HEK293 (cell line): Measurements from ENCODE around the gene DMBX1.

Source experiments
- CTCF ChIA-PET: fragments of 350-600 bp; formaldehyde crosslinking; extraction: SDS; loops from one replicate; lab custom pipeline; 2021; ENCODE audit warnings: antibody characterized with exemption; lab: Yijun Ruan, JAX
- POLR2A ChIA-PET: fragments of 300-600 bp; formaldehyde crosslinking; extraction: SDS; loops from one replicate; lab custom pipeline; 2020; ENCODE audit warnings: antibody characterized with exemption, inconsistent platforms; lab: Yijun Ruan, JAX
- H3K27ac ChIP-seq: fragments of 200-500 bp; sonication (Bioruptor generic); 2 replicates; pipeline ENCODE4 v1.5.1; 2014; ENCODE audit warnings: low read depth, low read length, control low read depth, inconsistent platforms; ENCODE audit errors: extremely low read depth
- H3K36me3 ChIP-seq, 2 experiments: fragments of 200-500 bp in 1 of 2; sonication (Bioruptor generic) in 1 of 2; 1 replicate in 1 of 2; 2 replicates in 1 of 2; pipeline ENCODE4 v1.5.1; 2014 to 2017; ENCODE audit warnings: inconsistent platforms in 2 of 2, low read length in 2 of 2; ENCODE audit not compliant: control insufficient read depth in 2 of 2, insufficient read depth in 1 of 2
- H3K4me1 ChIP-seq: fragments of 200-500 bp; sonication (Bioruptor generic); 2 replicates; pipeline ENCODE4 v1.5.1; 2014; ENCODE audit warnings: mild to moderate bottlenecking, low read length, inconsistent platforms; ENCODE audit not compliant: control insufficient read depth, insufficient read depth
- H3K4me3 ChIP-seq: 2 replicates; pipeline ENCODE4 v1.5.1; 2011; ENCODE audit warnings: low read depth, mild to moderate bottlenecking, control low read depth, low read length, moderate library complexity
- H3K9me3 ChIP-seq: fragments of 200-500 bp; sonication (Bioruptor generic); 2 replicates; pipeline ENCODE4 v1.5.1; 2014; ENCODE audit warnings: low read depth, low read length, inconsistent platforms; ENCODE audit not compliant: control insufficient read depth, insufficient read depth
- GFI1B ChIP-seq: fragments of 450-650 bp; formaldehyde crosslinking; IDR thresholded peaks from 2 replicates; pipeline ENCODE4 v1.5.1; 2016; ENCODE audit warnings: missing biosample characterization, missing genetic modification characterization
- GLI2 ChIP-seq: fragments of 450-650 bp; formaldehyde crosslinking; IDR thresholded peaks from 2 replicates; pipeline ENCODE4; 2017; ENCODE audit warnings: missing biosample characterization, missing genetic modification characterization, low read depth, borderline replicate concordance
- HOXC10 ChIP-seq: sonication (generic); formaldehyde crosslinking; IDR thresholded peaks from 2 replicates; pipeline ENCODE4 v1.8.1; 2023; ENCODE audit warnings: mild to moderate bottlenecking, missing genetic modification reagents
- PATZ1 ChIP-seq: fragments of 450-650 bp; formaldehyde crosslinking; IDR thresholded peaks from 2 replicates; pipeline ENCODE4 v1.5.1; 2016; ENCODE audit warnings: missing biosample characterization, missing genetic modification characterization
- REST ChIP-seq: fragments of 450-650 bp; formaldehyde crosslinking; IDR thresholded peaks from 2 replicates; pipeline ENCODE4 v1.5.1; 2016; ENCODE audit warnings: missing biosample characterization, missing genetic modification characterization
- ZBTB20 ChIP-seq: fragments of 450-650 bp; formaldehyde crosslinking; IDR thresholded peaks from 2 replicates; pipeline ENCODE4 v1.5.1; 2016; ENCODE audit warnings: missing biosample characterization, missing genetic modification characterization
- ZFP37 ChIP-seq: fragments of 450-650 bp; formaldehyde crosslinking; IDR thresholded peaks from 2 replicates; pipeline ENCODE4 v1.5.1; 2016; ENCODE audit warnings: missing biosample characterization, missing genetic modification characterization
- ZFP41 ChIP-seq: fragments of 450-650 bp; formaldehyde crosslinking; IDR thresholded peaks from 2 replicates; pipeline ENCODE4 v1.5.1; 2016; ENCODE audit warnings: missing biosample characterization, missing genetic modification characterization, borderline replicate concordance
- ZFP69B ChIP-seq: fragments of 450-650 bp; formaldehyde crosslinking; IDR thresholded peaks from 2 replicates; pipeline ENCODE4 v1.5.1; 2016; ENCODE audit warnings: missing biosample characterization, missing genetic modification characterization
- ZNF112 ChIP-seq: fragments of 450-650 bp; formaldehyde crosslinking; IDR thresholded peaks from 2 replicates; pipeline ENCODE4 v1.5.0; 2017; ENCODE audit warnings: missing biosample characterization, missing genetic modification characterization
- ZNF2 ChIP-seq: fragments of 450-650 bp; formaldehyde crosslinking; IDR thresholded peaks from 2 replicates; pipeline ENCODE4 v1.5.1; 2016; ENCODE audit warnings: missing biosample characterization, missing genetic modification characterization
- ZNF214 ChIP-seq: fragments of 450-650 bp; formaldehyde crosslinking; IDR thresholded peaks from 2 replicates; pipeline ENCODE4 v1.5.1; 2017; ENCODE audit warnings: missing biosample characterization, mild to moderate bottlenecking, missing genetic modification characterization, borderline replicate concordance
- ZNF24 ChIP-seq: fragments of 450-650 bp; formaldehyde crosslinking; IDR thresholded peaks from 2 replicates; pipeline ENCODE4 v1.5.1; 2016; ENCODE audit warnings: missing biosample characterization, missing genetic modification characterization
- ZNF341 ChIP-seq: fragments of 450-650 bp; formaldehyde crosslinking; IDR thresholded peaks from 2 replicates; pipeline ENCODE4; 2016; ENCODE audit warnings: low read depth, missing biosample characterization, missing genetic modification characterization
- ZNF391 ChIP-seq: fragments of 450-650 bp; formaldehyde crosslinking; IDR thresholded peaks from 2 replicates; pipeline ENCODE4 v1.5.1; 2016; ENCODE audit warnings: low read depth, missing biosample characterization, missing genetic modification characterization, borderline replicate concordance
- ZNF398 ChIP-seq: fragments of 450-650 bp; formaldehyde crosslinking; IDR thresholded peaks from 2 replicates; pipeline ENCODE4 v1.5.1; 2017; ENCODE audit warnings: missing biosample characterization, missing genetic modification characterization
- ZNF433 ChIP-seq: fragments of 450-650 bp; formaldehyde crosslinking; IDR thresholded peaks from 2 replicates; pipeline ENCODE4 v1.5.1; 2016; ENCODE audit warnings: missing biosample characterization, missing genetic modification characterization, low read depth
- ZNF544 ChIP-seq: fragments of 450-650 bp; formaldehyde crosslinking; IDR thresholded peaks from 2 replicates; pipeline ENCODE4 v1.5.0; 2017; ENCODE audit warnings: missing biosample characterization, missing genetic modification characterization
- ZNF76 ChIP-seq: fragments of 450-650 bp; formaldehyde crosslinking; IDR thresholded peaks from 2 replicates; pipeline ENCODE4; 2016; ENCODE audit warnings: low read depth, missing biosample characterization, missing genetic modification characterization, borderline replicate concordance
- ZNF768 ChIP-seq: fragments of 450-650 bp; formaldehyde crosslinking; IDR thresholded peaks from 2 replicates; pipeline ENCODE4 v1.5.1; 2018; ENCODE audit warnings: missing biosample characterization, mild to moderate bottlenecking, missing genetic modification characterization

DMBX1 gene

GRCh38 chr1:46516200-46516950 is 26.7 kb downstream of the DMBX1 start:
- CTCF ChIA-PET: interaction anchor here (0.7 to 9.0 kb wide), 5 partner anchors 18 to 69 kb away, joined by 3 to 56 read pairs (median 5); no protein-coding TSS in a partner anchor
- H3K4me1 ChIP-seq: no peaks in the 10 kb centered on the region; the same call in 1 of the 2 replicates

More at GRCh38 chr1:46516200-46516950, 26.7 kb downstream of the DMBX1 start:
- H3K36me3 ChIP-seq: no peaks in the 10 kb centered on the region
- no peak for TF ChIP-seq ZNF214 (tag by site-specific recombination)
- TF ChIP-seq PATZ1 (tag by site-specific recombination): no peak
- no peak for TF ChIP-seq ZNF112
- TF ChIP-seq ZBTB20 (tag by site-specific recombination): no peak
- TF ChIP-seq ZNF768: no peak
- no peak for TF ChIP-seq ZNF398 (tag by site-specific recombination)
- no peak for TF ChIP-seq REST
- no peak for TF ChIP-seq ZNF391
- no peak for TF ChIP-seq GFI1B (tag by site-specific recombination)
- no peak for TF ChIP-seq ZNF76 (tag by site-specific recombination)
- TF ChIP-seq GLI2 (tag by site-specific recombination): no peak
- no peak for TF ChIP-seq ZNF544
- TF ChIP-seq ZNF433: no peak
- no peak for TF ChIP-seq ZNF341 (tag by site-specific recombination)
- no peak for TF ChIP-seq ZFP37 (tag by site-specific recombination)
- no peak for TF ChIP-seq ZFP41 (tag by site-specific recombination)
- no peak for TF ChIP-seq ZNF24 (tag by site-specific recombination)
- TF ChIP-seq HOXC10: no peak
- no peak for TF ChIP-seq ZNF2 (tag by site-specific recombination)
- no peak for TF ChIP-seq ZFP69B (tag by site-specific recombination)
- TF ChIP-seq, all 188 proteins: peak for 0
- Histone ChIP-seq H3K27ac (no peak overlapping the region), H3K4me3 (no peak overlapping the region), H3K9me3 (no peaks in the 10 kb centered on the region)
- POLR2A ChIA-PET: no interaction called here
